Retinal pigment epithelial cell (primary cell): ENCODE data around the gene USP1.

ENCODE experiments used
- DNase-seq: peaks from one replicate; pipeline ENCODE4 v3.0.0-alpha.2; 2010; ENCODE audit warnings: low read depth
- H3K4me3 ChIP-seq: 2 replicates; pipeline ENCODE4 v1.5.1; 2011; ENCODE audit warnings: mild to moderate bottlenecking, low read length, control low read depth, moderate library complexity
- TF ChIP-seq, protein P1 (sequence below): conservative IDR thresholded peaks from 2 replicates; pipeline ENCODE4 v1.5.1; 2011; ENCODE audit warnings: low read depth, low read length, control low read depth, inconsistent platforms

The USP1 gene

GRCh38 chr1:62407398-62408009 is 29.3 kb upstream of the USP1 start:
- no peak for DNase-seq
- TF ChIP-seq, protein P1, sequence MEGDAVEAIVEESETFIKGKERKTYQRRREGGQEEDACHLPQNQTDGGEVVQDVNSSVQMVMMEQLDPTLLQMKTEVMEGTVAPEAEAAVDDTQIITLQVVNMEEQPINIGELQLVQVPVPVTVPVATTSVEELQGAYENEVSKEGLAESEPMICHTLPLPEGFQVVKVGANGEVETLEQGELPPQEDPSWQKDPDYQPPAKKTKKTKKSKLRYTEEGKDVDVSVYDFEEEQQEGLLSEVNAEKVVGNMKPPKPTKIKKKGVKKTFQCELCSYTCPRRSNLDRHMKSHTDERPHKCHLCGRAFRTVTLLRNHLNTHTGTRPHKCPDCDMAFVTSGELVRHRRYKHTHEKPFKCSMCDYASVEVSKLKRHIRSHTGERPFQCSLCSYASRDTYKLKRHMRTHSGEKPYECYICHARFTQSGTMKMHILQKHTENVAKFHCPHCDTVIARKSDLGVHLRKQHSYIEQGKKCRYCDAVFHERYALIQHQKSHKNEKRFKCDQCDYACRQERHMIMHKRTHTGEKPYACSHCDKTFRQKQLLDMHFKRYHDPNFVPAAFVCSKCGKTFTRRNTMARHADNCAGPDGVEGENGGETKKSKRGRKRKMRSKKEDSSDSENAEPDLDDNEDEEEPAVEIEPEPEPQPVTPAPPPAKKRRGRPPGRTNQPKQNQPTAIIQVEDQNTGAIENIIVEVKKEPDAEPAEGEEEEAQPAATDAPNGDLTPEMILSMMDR: peak; percentile 71
- H3K4me3 ChIP-seq: no peak overlapping the region

DNA sequence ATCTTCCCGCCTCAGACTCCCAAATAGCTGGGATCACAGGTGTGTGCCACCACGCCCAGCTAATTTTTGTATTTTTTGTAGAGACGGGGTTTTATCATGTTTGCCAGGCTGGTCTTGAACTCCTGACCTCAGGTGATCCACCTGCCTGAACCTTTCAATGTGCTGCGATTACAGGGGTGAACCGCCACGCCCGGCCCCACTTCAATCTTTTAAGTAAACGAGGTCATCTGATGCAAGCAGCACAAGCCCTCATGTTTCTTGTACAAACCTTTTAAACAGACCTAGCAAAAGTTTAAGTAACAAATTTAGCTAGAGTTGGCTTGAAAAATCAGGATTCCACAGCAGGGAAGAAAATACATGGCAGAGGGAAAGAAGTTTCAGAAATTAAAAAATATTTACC is 21.2 kb upstream of the USP1 start:
- TF ChIP-seq, protein P1: no peak
- H3K4me3 ChIP-seq: no peak overlapping the region
- DNase-seq: no peak

- TF ChIP-seq, protein P1: no peak
- H3K4me3 ChIP-seq: no peak overlapping the region
- DNase-seq: no peak
Measured at GRCh38 chr1:62417351-62417999, 19.4 kb upstream of the USP1 start.

DNA sequence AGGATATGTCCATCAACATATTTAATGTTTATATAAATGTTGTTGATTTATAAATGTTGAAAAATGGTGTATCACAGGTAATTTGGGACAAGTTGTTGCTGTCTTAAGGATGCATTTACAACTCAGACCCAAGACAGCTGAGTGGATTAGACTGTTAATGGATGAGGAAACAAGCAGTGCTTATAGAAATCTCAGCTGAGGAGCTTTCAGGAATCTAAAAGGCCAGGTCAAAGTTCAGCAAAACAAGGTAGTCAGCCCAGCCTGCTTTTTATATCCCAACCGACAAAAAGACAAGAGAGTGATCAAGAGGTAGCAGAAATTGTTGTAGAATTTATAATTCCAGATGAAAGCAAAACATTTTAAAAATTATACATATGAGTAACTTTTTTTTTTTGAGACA is 16.6 kb upstream of the USP1 start:
- no peak for DNase-seq
- TF ChIP-seq, protein P1: no peak
- no peak overlapping the region for H3K4me3 ChIP-seq

DNA sequence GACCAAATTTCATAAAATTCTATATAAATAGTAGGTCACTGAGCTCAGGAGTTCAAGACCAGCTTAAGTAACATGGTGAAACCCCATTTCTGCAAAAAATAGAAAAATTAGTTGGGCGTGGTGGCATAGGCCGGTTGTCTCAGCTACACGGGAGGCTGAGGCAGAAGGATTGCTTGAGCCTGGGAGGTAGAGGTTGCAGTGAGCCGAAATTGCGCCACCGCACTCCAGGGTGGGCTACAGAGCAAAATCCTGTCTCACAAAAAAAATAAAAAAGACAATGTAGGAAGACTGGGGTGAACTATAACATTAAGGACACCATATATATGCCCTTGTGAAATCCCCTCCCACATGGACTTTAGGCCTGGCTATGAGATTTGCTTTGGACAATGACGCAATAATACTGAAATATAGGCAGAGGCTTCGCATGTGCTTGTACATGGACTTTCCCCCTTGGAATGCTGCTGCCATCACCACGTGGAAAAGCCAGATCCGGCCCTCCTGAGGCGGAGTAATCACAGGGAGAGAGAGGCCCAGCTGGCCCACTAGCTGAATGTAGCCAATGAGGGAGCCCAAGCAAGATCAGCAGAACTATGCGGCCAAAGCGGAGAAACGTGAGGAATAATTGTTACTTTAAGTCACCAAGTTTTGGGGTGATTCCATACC is 13.1 kb upstream of the USP1 start:
- no peak for DNase-seq
- no peak overlapping the region for H3K4me3 ChIP-seq
- TF ChIP-seq, protein P1: no peak

- TF ChIP-seq, protein P1: no peak
- DNase-seq: no peak
- H3K4me3 ChIP-seq: no peak overlapping the region
Measured at GRCh38 chr1:62424411-62424810, 12.4 kb upstream of the USP1 start.

GRCh38 chr1:62425041-62425440 is 11.8 kb upstream of the USP1 start:
- TF ChIP-seq, protein P1: no peak
- H3K4me3 ChIP-seq: no peak overlapping the region
- no peak for DNase-seq
